GM21526 (cell line): ENCODE results near the gene IL23R.
"Not testable (repeated sequence)": the region's sequence is repeated elsewhere in the genome, so short reads cannot be mapped to it uniquely, and the experiment has no call there.

Source experiments
- ATAC-seq: cut with Tn5 transposase; IDR thresholded peaks from one replicate; pipeline ENCODE4 v1.9.1; 2021; ENCODE audit warnings: moderate library complexity; ENCODE audit not compliant: unreplicated experiment, low FRiP score

IL23R gene, protein sequence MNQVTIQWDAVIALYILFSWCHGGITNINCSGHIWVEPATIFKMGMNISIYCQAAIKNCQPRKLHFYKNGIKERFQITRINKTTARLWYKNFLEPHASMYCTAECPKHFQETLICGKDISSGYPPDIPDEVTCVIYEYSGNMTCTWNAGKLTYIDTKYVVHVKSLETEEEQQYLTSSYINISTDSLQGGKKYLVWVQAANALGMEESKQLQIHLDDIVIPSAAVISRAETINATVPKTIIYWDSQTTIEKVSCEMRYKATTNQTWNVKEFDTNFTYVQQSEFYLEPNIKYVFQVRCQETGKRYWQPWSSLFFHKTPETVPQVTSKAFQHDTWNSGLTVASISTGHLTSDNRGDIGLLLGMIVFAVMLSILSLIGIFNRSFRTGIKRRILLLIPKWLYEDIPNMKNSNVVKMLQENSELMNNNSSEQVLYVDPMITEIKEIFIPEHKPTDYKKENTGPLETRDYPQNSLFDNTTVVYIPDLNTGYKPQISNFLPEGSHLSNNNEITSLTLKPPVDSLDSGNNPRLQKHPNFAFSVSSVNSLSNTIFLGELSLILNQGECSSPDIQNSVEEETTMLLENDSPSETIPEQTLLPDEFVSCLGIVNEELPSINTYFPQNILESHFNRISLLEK

DNA sequence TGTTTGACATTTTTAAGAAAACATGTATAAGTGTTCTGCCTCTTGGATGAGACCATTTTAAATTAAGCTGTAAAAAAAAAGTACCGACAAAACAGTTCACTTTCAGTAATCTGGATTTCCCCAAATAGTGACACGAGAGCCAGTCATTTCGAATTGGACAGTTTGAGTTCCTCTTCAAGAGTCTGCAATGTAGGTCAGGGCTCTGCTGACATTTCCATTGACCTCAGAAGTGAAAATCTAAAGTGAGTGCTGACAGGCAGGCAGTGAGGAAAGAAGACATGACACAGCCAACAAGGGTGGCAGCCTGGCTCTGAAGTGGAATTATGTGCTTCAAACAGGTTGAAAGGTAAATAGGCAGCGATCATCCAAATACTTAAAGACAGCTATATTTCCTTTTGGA is at the start of gene IL23R:
Gene IL23R, plus strand, starts transcription at position 259 of the 400 bp plus-strand sequence. CDS start 1,667 bp downstream, outside the sequence.
- ATAC-seq, result peak; percentile 85

DNA sequence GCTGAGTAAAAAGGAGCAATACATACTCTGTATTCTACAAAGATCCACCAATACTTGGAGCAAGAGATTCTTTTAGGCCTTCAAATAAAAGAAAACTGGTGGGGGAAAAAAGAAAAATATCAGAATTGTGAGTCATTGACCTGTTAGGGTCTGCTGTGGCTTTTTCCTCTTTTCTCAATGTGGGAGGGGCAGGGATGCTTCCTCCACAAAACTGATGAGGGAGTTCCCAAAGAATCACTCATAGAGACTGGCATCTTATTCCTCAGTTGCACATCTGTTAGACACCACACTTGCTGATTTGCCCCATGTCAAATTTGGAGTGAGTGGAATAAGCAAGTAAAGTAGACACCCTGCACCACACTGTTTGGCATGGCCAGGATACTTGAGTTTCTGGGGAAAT is 48.1 kb upstream of the IL23R start:
- ATAC-seq, result no peak

GRCh38 chr1:67118646-67119045 is 47.6 kb upstream of the IL23R start:
- no peak for ATAC-seq

DNA sequence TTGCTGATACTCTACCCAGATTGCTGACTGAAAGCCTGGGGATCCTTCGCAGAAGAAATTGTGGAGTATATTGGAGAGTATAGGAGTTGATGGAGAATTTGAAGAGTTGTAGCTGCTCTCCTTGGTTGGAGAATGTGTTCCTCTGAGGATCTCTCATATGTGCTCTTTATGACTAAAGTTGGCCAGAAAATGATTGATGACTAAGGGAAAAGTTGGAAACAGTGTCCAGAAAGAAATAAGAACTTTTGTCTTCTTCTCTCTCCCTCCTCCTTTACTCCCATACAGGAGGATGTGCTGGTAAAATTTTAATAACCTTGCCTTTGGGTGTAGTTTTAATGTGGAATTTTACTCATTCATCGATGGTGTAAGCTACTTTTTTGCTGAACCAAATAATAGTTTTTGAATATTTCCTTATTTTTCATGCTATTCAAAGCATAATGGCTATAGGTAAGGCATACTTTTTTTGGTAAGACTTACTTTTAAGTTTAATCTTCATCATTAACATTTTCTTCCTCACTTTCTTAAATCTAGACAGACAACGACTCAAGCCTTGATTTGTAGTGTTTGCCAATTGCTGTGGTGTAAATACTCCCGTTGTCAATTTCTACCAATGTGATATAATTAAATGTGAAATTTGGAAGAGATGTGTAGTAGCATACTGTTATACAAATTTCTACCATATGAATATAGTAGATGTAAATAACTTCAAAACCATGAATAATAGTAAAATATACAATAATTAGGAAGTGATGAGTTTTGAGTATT is 45.2 kb upstream of the IL23R start:
- no peak for ATAC-seq

DNA sequence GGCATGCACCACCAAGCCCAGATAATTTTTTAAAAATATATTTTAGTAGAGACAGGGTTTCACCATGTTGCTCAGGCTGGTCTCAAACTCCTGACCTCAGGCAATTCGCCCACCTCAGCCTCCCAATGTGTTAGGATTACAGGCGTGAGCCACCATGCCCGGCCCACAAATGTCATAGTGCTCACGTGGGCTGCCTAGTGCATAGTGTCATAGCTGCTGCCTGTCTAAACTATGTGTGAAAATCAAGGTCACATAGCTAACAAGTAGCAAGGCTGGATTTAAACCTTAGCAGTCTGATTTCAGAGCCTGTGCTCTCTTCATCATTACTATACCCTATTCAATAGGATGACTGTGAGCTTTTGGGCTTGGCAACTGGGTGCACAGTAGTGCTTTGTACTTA is 41.8 kb upstream of the IL23R start:
- no peak for ATAC-seq

DNA sequence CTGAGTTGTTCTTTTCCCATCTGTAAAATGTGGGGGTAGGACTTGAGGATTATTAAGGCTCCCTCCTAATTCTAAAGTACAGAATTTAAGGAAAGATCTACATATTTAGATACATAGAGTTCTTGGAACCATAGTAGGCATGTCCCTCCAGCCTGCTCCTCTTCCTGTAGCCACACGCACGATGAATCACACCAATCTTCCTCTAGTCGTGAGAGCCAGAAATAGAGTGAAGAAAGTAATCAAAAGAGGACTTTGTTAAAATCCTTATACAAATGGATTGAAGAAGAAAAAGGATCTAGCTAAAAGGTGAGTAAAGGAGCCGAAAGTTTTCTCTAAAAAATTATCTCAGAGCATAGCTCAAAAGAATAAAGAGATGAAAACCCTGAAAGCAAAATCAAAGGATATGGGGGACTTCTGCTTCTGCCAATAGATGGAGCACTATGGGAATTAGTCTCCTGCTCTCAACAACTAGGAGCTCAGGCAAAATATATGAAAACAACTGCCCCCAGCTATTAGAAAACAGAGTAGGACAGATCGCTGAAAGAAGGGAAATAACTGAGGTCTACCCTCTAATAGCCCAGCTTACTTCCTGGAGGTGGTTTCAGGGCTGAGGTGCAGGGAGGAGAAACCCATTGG is 40.0 kb upstream of the IL23R start:
- no peak for ATAC-seq

- ATAC-seq, result no peak
These were observed 39.3 kb upstream of the IL23R start for GRCh38 chr1:67126974-67127373.

DNA sequence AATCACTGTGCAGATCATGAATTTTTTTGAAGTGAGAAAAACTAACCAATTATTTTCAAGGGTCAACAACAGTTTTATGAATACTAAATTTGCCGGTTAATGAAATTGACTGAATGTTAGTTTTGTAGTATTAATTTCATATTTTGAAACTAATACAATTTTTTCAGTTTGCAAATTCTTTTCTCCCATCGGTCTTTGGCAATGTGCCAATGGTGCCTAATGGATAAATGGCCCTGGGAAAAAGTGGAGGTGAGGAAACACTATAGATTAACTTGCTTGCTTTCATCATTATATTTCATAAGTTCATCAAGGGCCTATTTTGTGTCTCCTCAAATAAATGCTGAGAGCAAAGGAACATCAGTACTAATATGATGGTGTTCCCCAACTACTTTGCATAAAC is 35.6 kb upstream of the IL23R start:
- ATAC-seq, result no peak

DNA sequence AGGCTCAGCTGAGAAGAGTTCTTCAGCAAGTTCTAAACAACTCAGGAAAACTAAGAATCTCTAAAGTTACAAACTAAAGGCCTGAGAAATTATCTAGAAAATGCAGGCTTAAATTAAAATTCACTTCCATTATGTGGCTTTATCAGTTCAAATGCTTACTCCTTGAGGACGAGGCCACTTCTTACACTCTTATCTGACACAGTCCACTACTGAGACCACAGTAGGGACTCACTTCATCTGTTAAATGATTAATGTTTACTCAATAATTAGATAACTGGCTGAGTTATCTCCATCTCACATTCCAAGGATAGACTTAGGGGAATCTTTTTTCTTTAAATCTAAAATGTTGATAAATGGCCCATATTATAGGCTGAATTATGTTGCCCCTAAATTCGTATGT is 33.1 kb upstream of the IL23R start:
- ATAC-seq, result no peak

GRCh38 chr1:67134695-67135094 is 31.6 kb upstream of the IL23R start, which contains the start of gene C1orf141:
C1orf141 (minus strand) TSS chr1:67134970; CDS start chr1:67127240, 7,730 bp downstream.
- ATAC-seq, result no peak

DNA sequence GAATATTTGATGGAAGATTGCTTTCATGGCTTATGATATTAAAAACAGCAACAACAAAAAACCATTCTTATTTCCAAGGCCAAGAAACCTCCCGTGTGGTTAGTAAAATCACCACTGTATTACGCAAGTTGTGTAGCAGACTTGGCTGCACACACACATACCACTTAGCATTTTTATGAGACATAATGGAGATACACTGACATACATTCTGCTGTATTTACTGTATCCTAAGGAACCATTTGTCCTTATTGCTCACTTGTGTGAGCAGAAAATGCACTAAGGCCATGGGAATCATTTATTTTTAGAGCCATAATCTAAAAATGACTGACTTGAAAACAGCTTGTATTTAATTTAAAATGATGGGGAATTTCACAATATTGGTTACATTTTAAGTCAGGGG is 30.9 kb upstream of the IL23R start:
- ATAC-seq, result no peak

DNA sequence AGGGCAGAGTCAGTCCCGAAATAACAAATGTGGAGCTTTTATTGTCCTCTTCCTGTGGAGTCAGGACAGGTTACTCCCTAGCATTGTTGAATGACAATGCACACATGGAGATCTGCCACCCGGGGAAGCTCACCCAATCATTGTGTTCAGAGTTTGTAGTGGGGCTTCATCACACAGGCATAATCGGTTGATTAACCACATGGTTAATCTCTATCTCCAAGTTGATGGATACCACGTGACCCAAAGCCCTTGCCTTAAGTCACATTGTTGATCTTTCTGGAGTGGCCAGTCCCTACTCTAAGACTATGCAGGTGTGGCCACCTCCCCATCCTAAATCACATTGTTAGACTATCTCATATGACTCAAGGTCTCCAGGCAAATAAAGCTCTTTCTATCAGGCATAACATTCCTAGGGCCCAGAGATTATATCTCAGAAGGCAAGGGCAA is 28.9 kb upstream of the IL23R start:
- ATAC-seq, result no peak

- ATAC-seq, result no peak
These were observed 27.3 kb upstream of the IL23R start for GRCh38 chr1:67138813-67139499.

DNA sequence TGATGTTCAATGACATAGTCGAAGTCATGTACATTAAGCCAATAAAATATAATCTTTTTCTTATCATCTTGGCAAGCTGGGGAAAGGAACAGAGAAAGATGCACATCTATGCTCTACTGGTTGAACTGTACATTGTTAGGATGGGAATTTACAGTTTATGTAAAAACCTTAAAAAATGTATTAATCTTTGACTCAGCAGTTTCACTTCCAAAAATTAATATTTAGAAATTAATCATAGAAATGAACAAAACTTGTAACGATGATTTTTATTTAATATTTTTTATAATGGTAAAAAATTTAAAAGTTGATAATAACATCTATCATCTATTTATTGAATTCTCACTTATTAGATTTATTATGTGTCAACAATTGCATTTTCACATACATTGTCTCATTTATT is 25.8 kb upstream of the IL23R start:
- ATAC-seq, result no peak

DNA sequence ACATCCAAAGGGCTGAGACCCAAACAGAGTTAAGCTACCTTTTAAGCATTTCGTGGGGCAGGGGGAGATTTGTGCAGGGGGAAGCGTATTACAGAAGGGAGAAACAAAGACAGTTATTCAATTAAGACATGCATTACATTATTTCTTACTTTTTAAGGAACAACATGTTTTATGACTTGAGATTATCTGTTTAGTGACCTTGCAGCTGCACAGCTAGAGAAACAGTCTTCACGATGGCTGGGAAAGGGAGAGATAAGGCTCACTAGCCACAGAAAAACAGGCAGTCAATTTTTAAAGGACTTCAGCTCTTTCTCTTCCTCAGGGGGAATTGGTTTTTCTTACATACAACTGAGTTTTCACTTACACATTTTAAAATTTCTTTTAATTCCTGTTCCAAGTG is 24.4 kb upstream of the IL23R start:
- ATAC-seq, result not testable (repeated sequence)

DNA sequence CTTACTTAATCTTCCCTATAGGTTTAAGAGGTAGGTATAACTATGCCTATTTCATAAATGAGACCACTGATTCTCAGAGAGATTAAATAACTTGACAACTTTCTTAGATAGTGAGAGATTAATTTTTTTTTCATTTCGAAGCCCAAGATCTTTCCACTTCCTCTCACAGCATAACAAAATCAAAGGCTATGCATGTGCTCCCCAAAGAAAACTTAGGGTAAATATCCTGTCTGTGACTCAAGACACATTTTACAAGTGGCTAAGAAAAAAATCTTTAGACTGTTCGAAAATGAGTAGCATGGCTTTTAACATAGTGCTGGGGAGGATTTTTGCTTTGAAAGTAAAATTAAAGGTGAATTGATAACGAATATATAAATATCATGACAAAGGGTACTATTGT is 23.3 kb upstream of the IL23R start:
- ATAC-seq, result no peak

DNA sequence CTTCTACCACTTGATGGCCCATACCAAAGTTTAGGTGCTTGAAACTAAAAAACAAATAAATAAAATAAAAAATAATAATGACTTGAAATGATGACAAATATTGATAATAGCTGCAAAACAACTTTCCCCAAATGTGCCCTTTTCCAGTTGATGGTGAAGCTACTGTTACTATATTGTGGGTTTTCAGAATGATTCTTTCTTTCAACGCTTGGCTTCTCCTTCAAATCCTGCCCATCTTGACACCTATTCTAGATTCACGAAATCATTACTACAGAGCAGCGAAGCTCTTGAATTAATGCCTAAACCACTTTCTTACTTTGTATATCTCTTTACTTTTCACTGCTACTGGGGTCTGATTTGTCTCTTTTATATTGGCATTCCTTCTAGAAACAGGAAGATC is 22.3 kb upstream of the IL23R start:
- ATAC-seq, result no peak

DNA sequence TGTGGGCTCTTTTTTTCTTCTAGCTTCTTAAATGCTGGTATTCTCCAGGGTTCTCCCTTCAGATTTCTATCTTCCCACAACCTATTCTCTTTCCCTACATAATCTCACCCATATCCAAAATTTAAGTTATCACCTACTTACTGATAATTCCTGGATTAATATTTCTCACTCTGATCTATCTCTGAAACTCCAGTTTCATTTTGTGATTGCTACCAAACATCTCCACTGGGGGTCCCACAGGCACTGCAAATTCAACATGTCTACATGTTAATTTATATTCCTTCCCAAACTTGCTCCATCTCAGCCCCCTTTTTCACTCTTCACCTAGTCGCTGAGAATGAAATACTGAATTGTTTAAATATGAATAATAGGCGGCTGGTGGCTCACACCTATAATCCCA is 21.6 kb upstream of the IL23R start:
- ATAC-seq, result no peak

DNA sequence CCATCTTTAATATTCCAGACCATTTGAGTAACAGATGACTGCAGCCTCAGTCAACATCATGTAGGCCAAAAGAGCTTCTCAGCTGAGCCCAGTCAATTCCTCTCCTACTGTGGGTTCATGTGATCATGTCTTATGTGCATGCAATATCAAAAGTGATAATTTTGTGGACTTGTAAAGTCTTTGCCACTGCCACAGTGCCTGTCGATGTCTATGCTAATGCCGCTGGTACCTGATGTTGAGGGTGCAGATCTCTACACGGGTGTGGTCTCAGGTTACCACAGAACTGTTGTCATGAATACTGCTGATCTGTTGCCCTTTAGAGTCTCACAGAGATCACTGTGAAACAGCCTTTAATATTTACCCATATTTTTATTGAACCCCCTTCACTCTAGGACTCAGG is 20.2 kb upstream of the IL23R start:
- ATAC-seq, result no peak

- ATAC-seq, result no peak
These were observed 19.7 kb upstream of the IL23R start for GRCh38 chr1:67146539-67146938.
